ACHN (cell line): ENCODE data around the gene EPM2AIP1.
"Not testable (repeated sequence)": the region's sequence is repeated elsewhere in the genome, so short reads cannot be mapped to it uniquely, and the experiment has no call there.

Experiments used
- DNase-seq: peaks from one replicate; pipeline ENCODE4 v3.0.0-alpha.2; 2015
- in situ Hi-C: cut with HindIII; loops from 2 replicates; pipeline ENCODE4 v1.10.0; 2017; ENCODE audit warnings: low sequenced_read_pairs, low pct_ligation_motif_present, low pct_unique_long_range_greater_than_20kb

Gene EPM2AIP1

GRCh38 chr3:37015642-37016041 is 22.7 kb upstream of the EPM2AIP1 start:
- in situ Hi-C loops = no loop called here
- no peak for DNase-seq

GRCh38 chr3:37014620-37015019 is 21.7 kb upstream of the EPM2AIP1 start:
- no peak for DNase-seq
- in situ Hi-C loops = no loop called here

GRCh38 chr3:36993326-36994283 is 674 bp upstream of the EPM2AIP1 start, which contains the start of gene MLH1:
MLH1 (plus strand) TSS chr3:36993518; CDS start chr3:36993548, 30 bp downstream.
- peak; percentile 100 for DNase-seq
- in situ Hi-C loops = no loop called here

GRCh38 chr3:36991923-36992805 is 767 bp downstream of the EPM2AIP1 start:
- DNase-seq = peak; percentile 42
- in situ Hi-C loops = no loop called here

GRCh38 chr3:36991147-36991546 is 1.8 kb downstream of the EPM2AIP1 start:
- no peak for DNase-seq
- in situ Hi-C loops = no loop called here

GRCh38 chr3:36989568-36989967 is 3.4 kb downstream of the EPM2AIP1 start:
- no peak for DNase-seq
- in situ Hi-C loops = no loop called here

GRCh38 chr3:36989005-36989404 is 3.9 kb downstream of the EPM2AIP1 start:
- in situ Hi-C loops = no loop called here

GRCh38 chr3:36988356-36988755 is 4.6 kb downstream of the EPM2AIP1 start:
- DNase-seq = no peak
- in situ Hi-C loops = no loop called here

More at GRCh38 chr3:36989005-36989404, 3.9 kb downstream of the EPM2AIP1 start:
- no peak for DNase-seq

GRCh38 chr3:36981006-36981405 is 11.9 kb downstream of the EPM2AIP1 start:
- no peak for DNase-seq
- in situ Hi-C loops = no loop called here

GRCh38 chr3:36973139-36973538 is 19.8 kb downstream of the EPM2AIP1 start:
- in situ Hi-C loops = no loop called here

GRCh38 chr3:36972163-36972562 is 20.8 kb downstream of the EPM2AIP1 start:
- no peak for DNase-seq
- in situ Hi-C loops = no loop called here

More at GRCh38 chr3:36973139-36973538, 19.8 kb downstream of the EPM2AIP1 start:
- DNase-seq = no peak

- peak; percentile 54 for DNase-seq
- in situ Hi-C loops = no loop called here
Measured at GRCh38 chr3:36969540-36970432, 23.1 kb downstream of the EPM2AIP1 start.

- in situ Hi-C loops = no loop called here
- DNase-seq = no peak
Measured at GRCh38 chr3:36969085-36969484, 23.8 kb downstream of the EPM2AIP1 start.

GRCh38 chr3:36965440-36965839 is 27.5 kb downstream of the EPM2AIP1 start:
- no peak for DNase-seq
- in situ Hi-C loops = no loop called here

- DNase-seq = no peak
- in situ Hi-C loops = no loop called here
Measured at GRCh38 chr3:36964817-36965216, 28.1 kb downstream of the EPM2AIP1 start.

- no peak for DNase-seq
- in situ Hi-C loops = no loop called here
Measured at GRCh38 chr3:36964331-36964730, 28.6 kb downstream of the EPM2AIP1 start.

- DNase-seq, in situ Hi-C loops: not testable (repeated sequence)
Measured at GRCh38 chr3:36963008-36963407, 29.9 kb downstream of the EPM2AIP1 start.

GRCh38 chr3:36960502-36960901 is 32.4 kb downstream of the EPM2AIP1 start:
- in situ Hi-C loops = no loop called here
- DNase-seq = no peak
